GM18499 (cell line): ENCODE results near the gene SPATA32.

ENCODE experiments used
- ATAC-seq: cut with Tn5 transposase; IDR thresholded peaks from one replicate; pipeline ENCODE4 v1.9.1; 2021; ENCODE audit warnings: moderate number of reproducible peaks; ENCODE audit not compliant: insufficient read depth, unreplicated experiment

Gene SPATA32

DNA sequence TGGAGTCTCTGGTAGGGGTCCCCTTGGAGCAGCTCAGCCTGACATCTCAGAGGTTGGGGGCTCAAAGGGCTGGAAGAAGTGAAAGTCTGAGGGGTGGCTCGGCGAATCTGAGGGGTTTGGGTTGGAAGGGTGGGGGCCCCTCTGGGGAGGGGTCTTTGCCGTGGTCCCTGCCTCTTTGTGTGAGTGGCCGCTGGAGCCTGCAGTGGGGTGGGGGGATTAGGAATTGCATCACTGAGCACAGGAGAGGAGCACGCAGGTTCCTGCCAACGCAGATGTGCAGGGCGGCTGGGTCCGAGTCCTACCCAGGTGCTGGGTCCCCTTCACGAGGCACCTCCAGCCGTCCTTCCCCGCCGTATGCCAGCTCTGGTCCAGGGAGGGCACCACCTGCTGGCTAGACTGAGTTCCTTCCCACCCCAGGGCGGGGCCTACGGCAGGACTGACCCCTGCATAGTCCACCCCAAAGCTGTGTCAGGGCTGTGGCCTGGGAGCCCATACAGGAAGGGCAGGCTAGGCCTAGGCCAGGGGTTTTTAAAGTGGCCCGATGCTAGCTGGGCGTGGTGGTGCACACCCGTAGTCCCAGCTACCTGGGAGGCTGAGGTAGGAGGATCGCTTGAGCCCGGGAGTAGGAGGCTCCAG lies 30.3 kb downstream of the SPATA32 start:
- no peak for ATAC-seq

DNA sequence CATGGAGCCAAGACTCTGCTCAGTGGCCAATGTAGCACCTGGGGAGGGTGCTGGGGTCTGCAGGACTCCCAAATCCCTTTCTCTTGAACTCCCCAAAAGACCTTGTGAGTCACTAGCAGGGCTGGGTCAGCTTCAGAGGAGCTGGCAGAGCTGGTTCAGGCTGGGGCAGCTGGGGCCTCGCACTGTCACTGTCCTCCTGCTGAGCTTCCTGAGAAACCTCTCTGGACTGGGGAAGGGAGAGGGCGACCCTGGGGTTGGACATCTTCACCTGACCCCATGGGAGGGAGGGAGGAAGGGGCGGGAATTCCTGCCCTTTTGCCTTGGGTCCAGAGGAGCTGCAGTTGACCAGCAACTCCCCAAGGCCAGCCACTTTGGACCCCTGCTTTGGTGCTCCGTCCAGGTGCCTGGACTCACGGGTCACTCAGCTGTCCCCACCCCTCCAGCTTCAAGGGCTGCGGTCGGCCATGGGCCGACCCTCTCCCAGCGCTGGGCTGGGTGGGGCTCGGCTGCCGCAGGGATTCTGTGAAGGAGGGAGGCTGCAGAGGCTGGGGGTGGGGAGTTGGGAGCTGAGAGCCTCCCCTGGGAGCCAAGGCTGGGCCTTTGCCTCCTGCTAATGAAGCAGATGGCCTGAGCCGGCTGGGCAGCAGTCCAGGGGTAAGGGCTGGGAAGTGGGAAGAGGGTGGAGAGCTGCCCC lies 31.0 kb downstream of the SPATA32 start:
- no peak for ATAC-seq

DNA sequence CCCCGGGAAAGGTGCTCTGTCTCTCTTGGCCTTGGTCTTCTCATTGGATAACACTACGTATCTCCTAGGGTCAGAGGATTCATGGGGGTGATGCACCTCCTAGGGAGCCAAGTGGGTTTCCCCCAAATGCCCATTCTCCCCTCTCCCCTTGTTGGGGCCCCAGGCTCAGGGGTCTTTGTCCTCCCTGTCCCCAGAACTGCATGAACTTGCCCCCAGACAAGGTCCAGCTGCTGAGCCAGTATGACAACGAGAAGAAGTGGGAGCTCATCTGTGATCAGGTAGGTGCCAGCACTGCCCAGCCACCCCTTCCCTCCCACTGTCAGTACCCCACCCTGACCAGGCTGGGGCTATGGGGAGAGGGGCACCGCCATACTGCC lies 31.5 kb downstream of the SPATA32 start:
- no peak for ATAC-seq

- ATAC-seq, result no peak
These were observed 32.0 kb downstream of the SPATA32 start for GRCh38 chr17:45229681-45230409.

DNA sequence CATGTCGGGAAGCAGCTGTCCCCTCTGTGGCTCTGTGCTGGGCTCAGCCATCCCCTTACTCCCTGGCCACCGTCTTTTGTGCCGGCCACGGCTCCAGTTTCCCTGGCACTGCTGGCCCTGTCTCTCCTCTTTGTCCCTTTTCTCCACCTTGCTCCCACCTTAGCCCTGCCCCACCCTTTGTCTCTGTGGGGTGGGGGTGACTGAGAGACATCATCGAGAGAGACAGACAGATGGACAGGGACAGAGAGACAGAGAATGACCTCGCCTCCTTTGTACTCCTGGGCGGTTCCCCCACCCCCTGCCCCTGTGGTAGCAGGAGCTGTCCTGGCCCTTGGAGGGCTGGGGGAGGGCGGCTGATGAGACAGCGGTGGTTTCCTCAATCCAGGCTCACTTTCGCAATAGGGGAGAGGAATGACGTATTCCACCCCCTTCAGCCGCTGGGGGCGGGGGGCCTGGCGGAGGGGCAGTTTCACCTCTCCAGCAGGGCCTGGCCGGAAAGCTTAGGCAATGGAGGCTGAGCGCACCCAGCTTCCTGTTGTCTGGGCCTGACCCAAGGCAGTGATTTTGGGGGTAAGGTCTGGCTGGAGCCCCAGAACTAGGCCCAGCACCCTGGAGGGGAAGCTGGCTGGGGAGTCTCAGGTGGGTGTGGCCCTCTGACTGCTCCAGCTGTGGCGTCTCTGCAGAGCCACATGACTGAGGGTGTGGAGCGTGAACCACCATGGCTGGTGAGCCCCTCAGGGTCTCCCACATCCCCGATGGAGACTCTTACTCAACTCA lies 32.9 kb downstream of the SPATA32 start:
- no peak for ATAC-seq

DNA sequence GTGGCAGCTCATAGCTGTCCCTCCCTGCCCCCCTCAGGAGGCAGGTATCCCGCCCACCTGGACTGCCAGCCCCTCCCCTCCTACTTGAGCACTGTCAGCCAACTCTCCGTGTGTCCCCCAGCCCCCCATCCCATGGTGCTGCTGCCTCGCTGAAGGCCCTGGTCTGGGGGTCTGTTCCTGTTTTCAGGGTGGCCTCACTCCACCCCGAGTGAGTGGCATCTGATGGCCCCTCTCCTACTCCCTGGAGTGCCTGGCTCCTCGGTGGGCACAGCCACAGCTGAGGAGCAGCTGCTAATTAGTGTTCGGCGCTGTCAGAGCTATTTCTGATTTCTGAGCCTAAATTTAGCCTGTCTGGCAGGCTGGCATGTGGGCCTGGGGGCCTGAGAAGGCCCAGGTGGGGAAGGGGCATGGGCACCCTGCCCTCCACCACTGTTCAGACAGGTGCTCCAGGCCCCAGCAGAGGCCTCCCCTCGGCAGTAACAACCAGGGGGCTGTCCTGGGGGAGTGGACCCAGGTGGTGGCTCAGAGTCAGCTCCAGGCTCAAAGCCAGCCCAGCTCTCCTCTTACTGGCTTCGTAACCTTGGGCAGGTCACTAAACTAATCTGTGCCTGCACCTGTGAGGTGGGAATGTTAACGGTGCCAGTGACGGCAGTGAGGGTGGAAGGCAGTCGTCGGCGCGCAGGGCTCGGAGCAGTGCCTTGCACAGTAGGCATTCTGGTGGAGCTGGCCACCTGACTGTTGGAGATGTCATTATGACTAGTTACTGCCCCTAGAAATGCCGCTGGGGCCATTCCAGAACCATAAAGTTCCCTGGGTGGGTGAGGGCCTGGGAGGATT lies 33.8 kb downstream of the SPATA32 start:
- ATAC-seq, result no peak

DNA sequence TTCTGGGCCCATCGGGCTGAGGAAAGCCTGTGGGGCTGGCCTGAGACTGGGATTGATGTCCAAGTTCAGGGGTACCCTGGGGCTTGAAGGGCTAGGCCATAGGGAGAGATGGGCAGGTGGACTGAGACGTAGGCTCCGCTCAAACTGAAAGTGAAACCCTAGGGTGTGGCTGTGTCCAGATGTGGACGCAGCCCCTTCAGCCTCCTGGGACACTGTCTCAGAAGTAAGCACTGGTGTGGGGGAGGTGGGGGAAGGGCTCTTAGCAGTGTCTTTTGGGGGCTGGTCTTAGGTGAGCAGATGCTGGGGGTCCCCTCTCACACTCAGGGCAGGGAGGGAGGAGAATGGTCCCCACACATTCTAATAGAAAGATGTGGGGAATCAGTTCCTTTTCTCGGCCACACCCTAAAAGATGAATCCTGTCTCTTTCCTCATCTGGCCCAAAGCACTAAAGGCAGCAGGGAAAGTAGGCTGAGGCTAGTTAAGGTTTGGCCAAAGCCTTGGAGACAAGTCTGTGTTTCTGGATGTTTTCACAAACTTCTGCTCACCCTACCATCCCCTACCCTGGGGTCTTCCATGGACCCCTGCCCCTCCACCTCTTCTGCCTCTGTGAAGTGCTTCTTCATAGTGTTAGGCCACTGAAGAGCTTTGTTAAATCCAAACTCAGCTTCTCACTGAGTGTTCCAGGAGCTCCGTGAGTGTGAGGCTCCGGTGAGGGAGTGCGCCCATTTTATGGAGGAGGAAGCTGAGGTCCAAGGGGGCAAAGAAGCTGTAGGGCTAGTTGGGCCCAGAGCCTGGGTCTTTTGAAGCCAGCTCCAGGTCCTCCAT lies 34.6 kb downstream of the SPATA32 start:
- ATAC-seq, result no peak

GRCh38 chr17:45226576-45226975 lies 35.3 kb downstream of the SPATA32 start:
- no peak for ATAC-seq

DNA sequence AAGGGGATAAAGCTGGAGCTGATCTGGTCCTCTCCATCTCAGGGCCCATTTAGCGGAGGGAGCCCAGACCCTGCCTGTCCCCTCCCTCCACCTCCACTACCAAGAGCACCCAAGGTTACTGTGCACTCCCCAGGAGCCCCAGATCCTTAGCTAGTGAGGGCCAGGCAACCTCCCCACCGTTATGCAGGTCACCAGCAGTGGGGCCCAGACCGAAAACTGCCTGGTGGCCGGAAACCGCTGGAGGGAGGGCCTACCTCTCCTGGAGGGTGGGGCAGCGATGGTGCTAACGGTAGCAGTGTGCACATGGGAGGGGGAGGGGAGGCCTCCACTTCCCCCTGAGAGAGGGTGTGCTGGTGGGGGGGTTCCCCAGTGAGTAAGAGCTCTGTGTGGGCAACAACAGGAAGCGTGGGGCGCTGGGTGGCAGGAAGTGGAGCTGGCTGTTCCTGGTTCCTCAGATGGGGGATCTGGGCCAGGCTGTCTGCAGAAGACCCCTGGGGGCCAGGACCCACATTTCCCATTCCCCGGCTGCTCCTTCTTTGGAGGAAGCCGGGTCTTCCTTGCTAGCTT lies 35.8 kb downstream of the SPATA32 start:
- ATAC-seq, result no peak

GRCh38 chr17:45225051-45225700 lies 36.7 kb downstream of the SPATA32 start:
- ATAC-seq, result no peak

GRCh38 chr17:45224671-45225050 lies 37.2 kb downstream of the SPATA32 start:
- ATAC-seq, result no peak

GRCh38 chr17:45223539-45224528 lies 38.1 kb downstream of the SPATA32 start:
- ATAC-seq, result no peak

DNA sequence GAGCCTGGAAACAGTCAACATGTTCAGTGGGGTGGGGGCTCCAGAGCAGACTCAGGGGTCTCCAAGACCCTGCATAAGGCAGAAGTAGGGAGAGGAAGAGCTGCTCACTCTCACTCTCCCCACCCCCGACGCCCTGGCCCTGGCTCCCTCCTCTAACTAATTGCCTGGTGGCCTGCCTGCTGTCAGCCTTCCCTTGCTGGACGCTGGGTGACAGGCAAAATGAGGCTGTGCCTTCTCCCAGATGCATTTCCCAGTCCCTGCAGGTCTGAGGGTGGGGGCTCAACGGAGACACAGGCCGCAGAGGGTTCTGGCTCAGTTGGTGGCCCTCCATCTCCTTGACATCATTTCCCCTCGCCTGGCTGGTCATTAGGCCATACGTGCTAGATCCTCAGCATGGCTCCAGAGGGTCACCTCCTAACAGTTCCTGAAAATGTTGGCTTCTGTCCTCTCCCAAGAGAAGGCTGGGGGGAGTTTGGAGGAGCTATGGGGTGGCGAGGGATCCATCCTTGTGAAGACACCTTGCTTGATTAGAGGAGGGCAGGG lies 38.8 kb downstream of the SPATA32 start:
- ATAC-seq, result no peak

- no peak for ATAC-seq
These were observed 39.5 kb downstream of the SPATA32 start for GRCh38 chr17:45222289-45222995.

- ATAC-seq, result no peak
These were observed 39.9 kb downstream of the SPATA32 start for GRCh38 chr17:45222014-45222288.
